ENCODE results near the gene PEAR1. TPM values are rescaled to one million over a fixed set of nuclear protein-coding genes. Genes with fewer than 3 reads are reported as not detected.

Gene PEAR1
- total RNA-seq, 1 experiment from 2014 or later, result 0.39 TPM

DNA sequence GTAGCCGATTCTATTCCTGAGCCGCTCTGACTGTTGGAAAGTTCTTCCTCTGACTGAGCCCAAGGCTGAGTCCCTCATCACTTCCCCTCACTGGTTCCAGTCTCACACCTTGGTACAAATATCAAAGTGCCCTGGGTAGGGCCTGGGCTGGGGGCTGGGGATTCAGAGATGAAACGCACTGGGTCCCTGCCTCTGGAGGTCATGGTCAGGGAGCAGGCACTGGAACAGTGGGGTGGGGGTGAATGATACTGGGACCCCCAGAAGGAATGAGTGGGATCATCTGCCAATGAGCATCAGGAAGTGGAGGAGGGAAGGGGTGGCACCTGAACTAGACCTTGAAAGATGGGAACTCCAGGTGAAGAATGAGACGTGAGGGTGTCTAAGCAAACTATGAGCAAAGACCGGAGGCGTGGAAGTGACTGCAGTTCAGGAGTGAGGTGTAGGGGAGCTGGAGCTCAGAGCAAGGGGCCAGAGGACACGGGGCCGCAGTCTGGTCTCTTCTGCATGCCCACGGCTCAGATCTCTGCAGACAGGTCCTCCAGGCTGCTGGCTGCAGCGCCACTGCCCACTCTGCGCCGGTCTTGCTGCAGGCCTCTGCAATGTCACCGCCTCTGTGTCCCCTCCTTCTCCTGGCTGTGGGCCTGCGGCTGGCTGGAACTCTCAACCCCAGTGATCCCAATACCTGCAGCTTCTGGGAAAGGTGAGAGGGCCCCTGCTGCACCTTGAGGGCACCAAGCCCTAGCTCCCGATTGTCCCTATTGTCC is 10.0 kb downstream of the PEAR1 start:
- no peaks in the 10 kb centered on the region for H3K9me3 ChIP-seq (ENCODE audit: control insufficient read depth, low read depth, low read length)
- H3K23ac ChIP-seq (ENCODE audit: insufficient read length, low read depth, low read length), result no peak overlapping the region
- no peak overlapping the region for H4K5ac ChIP-seq (ENCODE audit: insufficient read length, low read depth, low read length)
- no peak for DNase-seq
- no peak overlapping the region for H4K91ac ChIP-seq (ENCODE audit: insufficient read length, low read depth, low read length)
- no peak overlapping the region for H3K9ac ChIP-seq (ENCODE audit: extremely low read depth, insufficient read length, low read length)
- H2BK15ac ChIP-seq (ENCODE audit: low read depth, low read length), result no peak overlapping the region
- no peaks in the 10 kb centered on the region for H3K79me2 ChIP-seq (ENCODE audit: insufficient read depth, low read length)
- Mint-ChIP-seq H3K9me3 (no peaks in the 10 kb centered on the region), H3K27ac (no peak overlapping the region), H3K27me3 (ENCODE audit: low read depth) (peaks cover 28% of the 10 kb centered on the region), H3K36me3 (ENCODE audit: insufficient read depth in 1 of 3, low read depth in 3 of 3) (no peaks in the 10 kb centered on the region), H3K4me1 (peaks cover 2 to 17% of the 10 kb centered on the region in 2 experiments), H3K4me3 (no peak overlapping the region)
- H3K79me1 ChIP-seq (ENCODE audit: insufficient read depth, low read depth, low read length, poor library complexity, severe bottlenecking), result no peaks in the 10 kb centered on the region
- H3K56ac ChIP-seq (ENCODE audit: insufficient read length, low read depth, low read length), result no peak overlapping the region
- H3K27me3 ChIP-seq (ENCODE audit: insufficient read depth, low read length), result no peaks in the 10 kb centered on the region; the same call in 1 of the 2 replicates
- no peaks in the 10 kb centered on the region for H4K20me1 ChIP-seq (ENCODE audit: control insufficient read depth, insufficient read depth, insufficient read length)
- H3K18ac ChIP-seq (ENCODE audit: insufficient read length, low read depth, low read length), result no peak overlapping the region
- no peak overlapping the region for H3K4ac ChIP-seq (ENCODE audit: low read depth, low read length)
- no peak overlapping the region for H2BK120ac ChIP-seq (ENCODE audit: low read depth, low read length, poor library complexity, severe bottlenecking)
- no peak overlapping the region for H3K14ac ChIP-seq (ENCODE audit: insufficient read depth, low read length)
- H2AK5ac ChIP-seq (ENCODE audit: insufficient read length, low read length), result no peak overlapping the region
- WGBS (ENCODE audit: extremely low coverage, insufficient read length, low lambda C conversion rate), result no CpG with 5 or more reads among the region's 15 CpGs
- H2BK5ac ChIP-seq (ENCODE audit: insufficient read length, low read length), result no peak overlapping the region
- no peak overlapping the region for H2BK20ac ChIP-seq (ENCODE audit: low read depth, low read length, poor library complexity, severe bottlenecking)
- TF ChIP-seq, protein P1, sequence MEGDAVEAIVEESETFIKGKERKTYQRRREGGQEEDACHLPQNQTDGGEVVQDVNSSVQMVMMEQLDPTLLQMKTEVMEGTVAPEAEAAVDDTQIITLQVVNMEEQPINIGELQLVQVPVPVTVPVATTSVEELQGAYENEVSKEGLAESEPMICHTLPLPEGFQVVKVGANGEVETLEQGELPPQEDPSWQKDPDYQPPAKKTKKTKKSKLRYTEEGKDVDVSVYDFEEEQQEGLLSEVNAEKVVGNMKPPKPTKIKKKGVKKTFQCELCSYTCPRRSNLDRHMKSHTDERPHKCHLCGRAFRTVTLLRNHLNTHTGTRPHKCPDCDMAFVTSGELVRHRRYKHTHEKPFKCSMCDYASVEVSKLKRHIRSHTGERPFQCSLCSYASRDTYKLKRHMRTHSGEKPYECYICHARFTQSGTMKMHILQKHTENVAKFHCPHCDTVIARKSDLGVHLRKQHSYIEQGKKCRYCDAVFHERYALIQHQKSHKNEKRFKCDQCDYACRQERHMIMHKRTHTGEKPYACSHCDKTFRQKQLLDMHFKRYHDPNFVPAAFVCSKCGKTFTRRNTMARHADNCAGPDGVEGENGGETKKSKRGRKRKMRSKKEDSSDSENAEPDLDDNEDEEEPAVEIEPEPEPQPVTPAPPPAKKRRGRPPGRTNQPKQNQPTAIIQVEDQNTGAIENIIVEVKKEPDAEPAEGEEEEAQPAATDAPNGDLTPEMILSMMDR (conservative IDR thresholded peaks at IDR 0.05), result no peak
- H3K27ac ChIP-seq (ENCODE audit: insufficient read length, low read depth, low read length), result no peak overlapping the region
- H3K4me1 ChIP-seq (ENCODE audit: insufficient read depth, low read length), result no peaks in the 10 kb centered on the region
- no peak overlapping the region for H3T11ph ChIP-seq (ENCODE audit: low read length)
- no peak overlapping the region for H3K4me2 ChIP-seq (ENCODE audit: insufficient read depth, insufficient read length, low read length)
- no peak overlapping the region for H2BK12ac ChIP-seq (ENCODE audit: insufficient read length, low read depth, low read length)
- H2AFZ ChIP-seq (ENCODE audit: low read length), result no peak overlapping the region
- H3K23me2 ChIP-seq (ENCODE audit: insufficient read length, low read depth, low read length, poor library complexity, severe bottlenecking), result no peaks in the 10 kb centered on the region
- no peak overlapping the region for H4K8ac ChIP-seq (replicated peaks; ENCODE audit: insufficient read length, low read depth, low read length)
